Jurkat, Clone E6-1 (cell line): ENCODE measurements around the gene ARL2BP.

Source experiments
- DNase-seq: peaks from one replicate; pipeline ENCODE4 v3.0.0-alpha.2; 2011; ENCODE audit warnings: low read depth, low spot score
- H3K4me3 ChIP-seq: 2 replicates; pipeline ENCODE4 v1.5.1; 2011; ENCODE audit warnings: mild to moderate bottlenecking, low read length, control low read depth, moderate library complexity

ARL2BP gene

GRCh38 chr16:57233944-57234706 lies 10.9 kb upstream of the ARL2BP start:
- H3K4me3 ChIP-seq = no peak overlapping the region
- DNase-seq = no peak

- H3K4me3 ChIP-seq = no peak overlapping the region
- no peak for DNase-seq
These were observed 10.4 kb upstream of the ARL2BP start for GRCh38 chr16:57234707-57235092.

GRCh38 chr16:57235128-57236021 lies 9.7 kb upstream of the ARL2BP start:
- no peak for DNase-seq
- H3K4me3 ChIP-seq = no peak overlapping the region

- DNase-seq = no peak
- H3K4me3 ChIP-seq = no peak overlapping the region
These were observed 9.1 kb upstream of the ARL2BP start for GRCh38 chr16:57236022-57236350.

GRCh38 chr16:57238682-57239081 lies 6.4 kb upstream of the ARL2BP start:
- DNase-seq = no peak
- H3K4me3 ChIP-seq = no peak overlapping the region

- H3K4me3 ChIP-seq = no peak overlapping the region
- DNase-seq = no peak
These were observed 6.0 kb upstream of the ARL2BP start for GRCh38 chr16:57239107-57239506.

- no peak overlapping the region for H3K4me3 ChIP-seq
- no peak for DNase-seq
These were observed 4.2 kb upstream of the ARL2BP start for GRCh38 chr16:57240851-57241250.

GRCh38 chr16:57242650-57243049 lies 2.4 kb upstream of the ARL2BP start:
- DNase-seq = no peak
- no peak overlapping the region for H3K4me3 ChIP-seq

- H3K4me3 ChIP-seq = peak overlapping the region; percentile 48
- no peak for DNase-seq
These were observed 644 bp upstream of the ARL2BP start for GRCh38 chr16:57244463-57244766.

- H3K4me3 ChIP-seq = peak overlapping the region; percentile 64
- no peak for DNase-seq
These were observed 534 bp downstream of the ARL2BP start for GRCh38 chr16:57245472-57246113.

GRCh38 chr16:57251352-57251751 lies 6.3 kb downstream of the ARL2BP start:
- H3K4me3 ChIP-seq = no peak overlapping the region
- no peak for DNase-seq

- H3K4me3 ChIP-seq = no peak overlapping the region
- no peak for DNase-seq
These were observed 7.2 kb downstream of the ARL2BP start for GRCh38 chr16:57252148-57252721.

GRCh38 chr16:57253466-57253865 lies 8.4 kb downstream of the ARL2BP start:
- no peak for DNase-seq
- no peak overlapping the region for H3K4me3 ChIP-seq

- no peak for DNase-seq
- no peak overlapping the region for H3K4me3 ChIP-seq
These were observed 10.8 kb downstream of the ARL2BP start for GRCh38 chr16:57255686-57256415.

- no peak overlapping the region for H3K4me3 ChIP-seq
- peak; percentile 85 for DNase-seq
These were observed 11.7 kb downstream of the ARL2BP start for GRCh38 chr16:57256601-57257395.

GRCh38 chr16:57257455-57258070 lies 12.5 kb downstream of the ARL2BP start:
- DNase-seq = no peak
- no peak overlapping the region for H3K4me3 ChIP-seq

- DNase-seq = no peak
- H3K4me3 ChIP-seq = no peak overlapping the region
These were observed 13.3 kb downstream of the ARL2BP start for GRCh38 chr16:57258226-57258909.
